Mucosa of stomach (tissue), 1 donor: ENCODE results near the gene COQ8B.

Experiments used
- H3K27me3 ChIP-seq: one replicate; pipeline ENCODE4 v1.7.0; 2013; ENCODE audit warnings: mild to moderate bottlenecking, low read length; ENCODE audit not compliant: control insufficient read depth, insufficient read depth
- H3K36me3 ChIP-seq: one replicate; pipeline ENCODE4 v1.7.0; 2013; ENCODE audit warnings: low read length; ENCODE audit not compliant: control insufficient read depth, insufficient read depth
- H3K4me1 ChIP-seq: one replicate; pipeline ENCODE4 v1.7.0; 2013; ENCODE audit warnings: mild to moderate bottlenecking, low read length; ENCODE audit not compliant: control insufficient read depth, insufficient read depth
- H3K4me3 ChIP-seq: one replicate; pipeline ENCODE4 v1.7.0; 2013; ENCODE audit warnings: low read length
- H3K9ac ChIP-seq: one replicate; pipeline ENCODE4 v1.7.0; 2013; ENCODE audit warnings: mild to moderate bottlenecking, low read length, moderate library complexity
- H3K9me3 ChIP-seq: one replicate; pipeline ENCODE4 v1.7.0; 2013; ENCODE audit warnings: mild to moderate bottlenecking, low read length, moderate library complexity; ENCODE audit not compliant: control insufficient read depth
- donor health status: Pancreatic carcinoma.

The COQ8B gene

DNA sequence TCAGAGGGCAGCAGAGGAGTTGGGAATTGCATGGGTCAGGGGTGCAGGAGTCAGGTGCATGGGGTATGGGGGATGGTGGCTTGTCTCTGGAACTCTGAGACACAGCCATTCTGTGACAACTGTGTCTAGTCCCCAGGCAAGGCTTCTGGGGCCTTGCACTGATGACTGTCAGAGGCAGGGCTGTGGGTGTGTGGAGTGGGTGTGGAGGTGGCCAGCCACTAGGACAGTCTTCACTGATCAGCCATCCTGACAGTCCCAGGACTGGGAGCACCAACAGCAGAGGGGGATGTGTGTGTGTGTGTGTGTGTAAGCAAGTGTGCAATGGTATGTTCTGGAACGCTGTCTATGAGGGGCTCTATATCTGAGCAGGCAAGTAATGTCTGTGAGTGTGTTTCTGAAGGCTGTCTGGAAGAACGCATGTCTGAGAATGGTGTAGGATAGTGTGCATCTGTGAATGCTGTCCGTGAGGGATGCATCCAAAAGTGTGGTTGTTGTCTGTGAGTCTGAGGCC lies 31.6 kb downstream of the COQ8B start:
- Histone ChIP-seq H3K4me1 (peaks cover 23% of the 10 kb centered on the region), H3K36me3 (no peaks in the 10 kb centered on the region), H3K4me3 (no peak overlapping the region), H3K9ac (no peak overlapping the region), H3K9me3 (no peaks in the 10 kb centered on the region), H3K27me3 (no peaks in the 10 kb centered on the region)

DNA sequence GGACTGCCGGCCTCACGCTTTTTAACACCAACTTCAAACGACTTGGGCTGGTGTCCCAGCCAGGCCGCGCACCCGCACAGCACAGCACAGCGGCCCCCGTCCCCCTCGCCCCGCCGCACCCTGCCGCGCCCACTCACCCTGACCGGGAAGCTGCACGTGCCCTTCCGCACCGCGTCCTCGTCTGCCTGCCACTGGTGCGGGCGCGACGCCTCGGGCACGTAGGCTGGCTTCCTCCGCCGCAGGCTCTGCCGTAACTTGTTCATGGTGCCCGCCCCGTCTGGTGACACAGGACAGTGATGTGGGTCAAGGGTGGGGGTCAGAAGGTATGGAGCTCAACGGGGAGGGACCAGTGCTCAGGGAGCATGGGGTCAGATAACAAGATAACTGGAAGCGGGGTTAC lies 32.4 kb downstream of the COQ8B start:
- Histone ChIP-seq H3K27me3 (no peaks in the 10 kb centered on the region), H3K9me3 (no peaks in the 10 kb centered on the region), H3K36me3 (no peaks in the 10 kb centered on the region), H3K4me1 (peaks cover 18% of the 10 kb centered on the region), H3K4me3 (no peak overlapping the region), H3K9ac (no peak overlapping the region)

GRCh38 chr19:40683437-40683836 lies 33.2 kb downstream of the COQ8B start:
- H3K4me1 ChIP-seq = peaks cover 18% of the 10 kb centered on the region
- no peaks in the 10 kb centered on the region for H3K36me3 ChIP-seq
- no peak overlapping the region for H3K9ac ChIP-seq
- H3K4me3 ChIP-seq = no peak overlapping the region
- H3K27me3 ChIP-seq = no peaks in the 10 kb centered on the region
- H3K9me3 ChIP-seq = no peaks in the 10 kb centered on the region

DNA sequence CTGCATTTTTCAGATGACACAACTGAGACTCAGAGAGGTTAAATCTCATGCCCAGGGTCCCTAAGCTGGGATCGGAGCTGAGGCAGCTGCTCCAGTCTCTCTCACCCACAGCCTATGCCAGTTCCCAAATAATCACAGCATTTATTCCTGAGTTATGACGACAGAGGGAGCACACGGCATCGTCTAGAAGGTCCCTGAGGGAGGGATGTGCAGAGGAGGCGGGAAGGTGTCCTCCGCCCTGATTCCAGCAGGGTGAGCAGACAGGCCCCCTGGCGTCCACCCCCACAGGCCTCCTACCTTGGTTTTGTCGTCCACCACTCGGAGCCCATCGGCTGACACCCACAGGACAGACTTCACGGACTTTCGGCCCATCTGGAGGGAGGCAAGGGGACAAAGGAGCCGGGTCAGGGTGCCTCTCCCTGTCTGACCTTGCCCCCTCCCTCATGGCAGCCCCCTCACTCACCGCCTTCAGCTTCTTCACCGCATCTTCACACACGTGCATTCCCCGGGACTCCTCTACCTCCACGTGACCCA lies 34.2 kb downstream of the COQ8B start:
- Histone ChIP-seq H3K9me3 (no peaks in the 10 kb centered on the region), H3K9ac (no peak overlapping the region), H3K4me1 (peaks cover 11% of the 10 kb centered on the region), H3K27me3 (no peaks in the 10 kb centered on the region), H3K4me3 (no peak overlapping the region), H3K36me3 (no peaks in the 10 kb centered on the region)

- Histone ChIP-seq H3K4me3 (no peak overlapping the region), H3K9me3 (no peaks in the 10 kb centered on the region), H3K27me3 (no peaks in the 10 kb centered on the region), H3K4me1 (peaks cover 4% of the 10 kb centered on the region), H3K9ac (no peak overlapping the region), H3K36me3 (no peaks in the 10 kb centered on the region)
Observed at GRCh38 chr19:40681039-40681438, 35.6 kb downstream of the COQ8B start.

DNA sequence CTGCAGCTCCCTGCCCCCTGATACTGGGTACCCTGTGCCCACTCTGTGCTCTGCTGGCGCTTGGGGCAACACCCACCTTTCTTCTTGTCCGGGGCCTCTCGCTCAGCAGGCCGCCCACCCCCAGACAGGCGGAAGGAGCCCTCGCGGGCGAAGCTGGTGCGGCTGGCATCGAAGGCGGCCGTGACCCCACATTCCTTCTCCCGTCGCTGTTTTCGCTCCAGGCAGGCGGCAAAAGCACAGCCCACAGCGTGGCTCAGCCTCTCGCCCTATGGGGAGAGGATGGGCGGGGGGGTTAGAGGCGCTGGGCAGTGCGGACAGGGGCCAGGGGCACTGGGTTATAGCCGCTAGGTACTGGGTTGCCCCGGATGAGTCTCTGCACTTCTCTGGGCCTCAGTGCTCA lies 39.5 kb downstream of the COQ8B start:
- no peaks in the 10 kb centered on the region for H3K9me3 ChIP-seq
- no peak overlapping the region for H3K9ac ChIP-seq
- H3K4me3 ChIP-seq = no peak overlapping the region
- H3K27me3 ChIP-seq = no peaks in the 10 kb centered on the region
- no peaks in the 10 kb centered on the region for H3K36me3 ChIP-seq
- no peaks in the 10 kb centered on the region for H3K4me1 ChIP-seq

DNA sequence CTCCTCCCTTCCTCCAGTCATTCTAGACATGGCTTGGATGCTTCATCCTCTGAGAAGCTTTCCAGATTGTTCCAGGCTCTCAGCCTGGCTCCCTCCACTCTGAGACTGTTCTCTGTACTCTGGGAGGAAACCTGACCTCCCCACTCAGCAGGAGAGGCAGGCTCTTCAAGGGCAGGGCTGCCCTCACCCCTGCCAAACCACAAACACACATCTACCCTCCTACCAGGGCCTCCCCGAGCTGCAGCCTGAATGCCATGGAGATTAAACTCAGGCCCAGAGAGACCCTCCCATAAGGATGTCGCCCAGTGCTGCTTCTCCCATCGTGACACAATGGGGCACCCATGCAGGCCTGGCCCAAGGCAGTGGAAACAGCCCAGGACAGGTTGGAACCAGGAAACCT lies 42.4 kb downstream of the COQ8B start:
- Histone ChIP-seq H3K27me3 (no peaks in the 10 kb centered on the region), H3K9me3 (no peaks in the 10 kb centered on the region), H3K4me3 (no peak overlapping the region), H3K36me3 (peaks cover 6% of the 10 kb centered on the region), H3K9ac (no peak overlapping the region), H3K4me1 (no peaks in the 10 kb centered on the region)

DNA sequence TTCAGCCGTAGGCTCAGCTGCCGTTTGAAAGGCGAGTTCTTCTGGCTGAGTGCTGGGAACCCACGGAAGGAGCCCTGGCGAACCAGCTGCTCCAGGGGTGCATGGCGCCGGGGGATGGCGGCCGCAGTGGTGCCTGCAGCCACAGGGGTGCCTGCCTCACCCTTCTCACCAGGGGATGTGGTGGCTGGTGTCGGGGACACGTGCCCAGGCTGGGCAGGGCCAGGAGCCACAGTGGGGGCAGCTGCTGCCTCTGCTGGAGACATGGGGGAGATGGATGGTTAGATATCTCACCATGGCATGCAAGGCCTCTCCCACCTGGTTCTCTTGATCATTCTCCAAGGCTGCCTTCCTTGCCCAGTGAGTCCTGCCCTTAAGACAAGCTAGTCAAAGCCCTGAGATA lies 43.3 kb downstream of the COQ8B start:
- Histone ChIP-seq H3K27me3 (no peaks in the 10 kb centered on the region), H3K9me3 (no peaks in the 10 kb centered on the region), H3K9ac (no peak overlapping the region), H3K36me3 (peaks cover 6% of the 10 kb centered on the region), H3K4me3 (no peak overlapping the region), H3K4me1 (no peaks in the 10 kb centered on the region)

GRCh38 chr19:40672573-40673299 lies 44.0 kb downstream of the COQ8B start:
- H3K9me3 ChIP-seq = no peaks in the 10 kb centered on the region
- peaks cover 6% of the 10 kb centered on the region for H3K36me3 ChIP-seq
- no peak overlapping the region for H3K9ac ChIP-seq
- no peaks in the 10 kb centered on the region for H3K4me1 ChIP-seq
- no peak overlapping the region for H3K4me3 ChIP-seq
- H3K27me3 ChIP-seq = no peaks in the 10 kb centered on the region

DNA sequence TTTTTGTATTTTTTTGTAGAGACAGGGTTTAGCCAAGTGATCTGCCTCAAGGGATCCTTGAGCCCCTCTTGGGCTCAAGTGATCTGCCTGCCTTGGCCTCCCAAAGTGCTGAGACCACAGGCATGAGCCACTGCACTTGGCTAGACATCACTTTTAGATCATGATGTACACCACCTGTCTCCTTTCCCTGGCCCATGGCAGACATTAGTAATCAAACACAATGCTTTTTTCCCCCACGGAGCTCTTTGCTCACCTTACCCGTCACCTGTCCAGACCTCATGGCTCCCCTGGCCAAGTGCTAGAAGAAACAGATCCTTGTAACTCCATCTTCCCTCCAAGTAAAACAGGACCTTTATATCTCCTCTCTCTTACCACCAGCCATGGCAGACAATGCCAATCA lies 44.6 kb downstream of the COQ8B start:
- H3K27me3 ChIP-seq = no peaks in the 10 kb centered on the region
- H3K4me1 ChIP-seq = no peaks in the 10 kb centered on the region
- peaks cover 6% of the 10 kb centered on the region for H3K36me3 ChIP-seq
- no peaks in the 10 kb centered on the region for H3K9me3 ChIP-seq
- H3K9ac ChIP-seq = no peak overlapping the region
- H3K4me3 ChIP-seq = no peak overlapping the region

DNA sequence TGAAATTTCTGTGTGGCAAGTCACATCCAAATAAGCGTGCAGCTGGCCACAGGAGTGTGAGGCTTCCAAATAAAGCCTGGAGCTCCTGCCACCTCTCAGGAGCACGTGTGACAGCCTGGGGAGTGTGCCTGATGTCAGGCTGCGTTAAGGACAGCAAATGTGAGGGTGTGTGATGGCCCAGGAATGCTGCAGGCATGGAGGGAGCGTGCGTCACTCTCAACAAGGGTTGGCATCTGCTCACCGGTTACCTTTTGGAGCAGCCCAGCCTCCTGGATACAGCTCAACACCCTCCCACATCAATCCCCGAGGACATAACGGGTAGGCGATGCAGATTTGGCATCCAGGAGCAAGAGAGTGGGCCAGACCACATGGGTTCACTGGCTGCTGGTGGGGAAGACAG lies 45.3 kb downstream of the COQ8B start:
- Histone ChIP-seq H3K9me3 (no peaks in the 10 kb centered on the region), H3K4me1 (peaks cover 6% of the 10 kb centered on the region), H3K27me3 (no peaks in the 10 kb centered on the region), H3K4me3 (no peak overlapping the region), H3K9ac (no peak overlapping the region), H3K36me3 (peaks cover 6% of the 10 kb centered on the region)

DNA sequence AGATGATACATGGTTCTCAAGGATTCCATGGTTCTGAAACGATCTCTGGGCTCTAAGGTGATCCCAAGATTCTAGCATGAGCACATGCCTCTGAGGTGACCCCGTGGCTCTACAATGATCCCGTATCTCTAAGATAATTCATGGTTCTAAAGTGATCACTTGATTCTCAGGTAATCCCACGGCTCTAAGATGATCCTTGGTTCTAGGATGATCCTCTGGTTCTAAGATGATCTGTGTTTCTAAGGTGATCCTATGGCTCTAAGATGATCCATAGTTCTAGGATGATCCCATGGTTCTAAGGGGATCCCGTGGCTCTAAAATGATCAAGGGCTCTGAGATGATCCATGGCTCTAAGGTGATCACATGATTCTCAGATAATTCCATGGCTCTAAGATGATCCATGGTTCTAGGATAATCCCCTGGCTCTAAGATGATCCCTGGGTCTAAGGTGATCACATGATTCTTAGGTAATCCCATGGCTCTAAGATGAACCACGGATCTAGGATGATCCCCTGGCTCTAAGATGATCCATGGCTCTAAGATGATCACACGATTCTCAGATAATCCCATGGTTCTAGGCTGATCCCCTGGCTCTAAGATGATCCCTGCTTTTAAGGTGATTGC lies 47.6 kb downstream of the COQ8B start:
- Histone ChIP-seq H3K9me3 (no peaks in the 10 kb centered on the region), H3K4me3 (no peak overlapping the region), H3K27me3 (no peaks in the 10 kb centered on the region), H3K9ac (no peak overlapping the region), H3K36me3 (peaks cover 6% of the 10 kb centered on the region), H3K4me1 (peaks cover 8% of the 10 kb centered on the region)
